NCI-H2029 (cell line): ENCODE results near the gene FRMD1.
A peak's percentile ranks its signal among the peaks of the same experiment; 100 is the strongest.

Experiments used
- DNase-seq: peaks from one replicate; lab custom pipeline; 2025; lab: John Stamatoyannopoulos, UW

FRMD1 gene

GRCh38 chr6:168043193-168043847 lies 35.7 kb downstream of the FRMD1 start:
- DNase-seq: no peak

- no peak for DNase-seq
Observed at GRCh38 chr6:168042426-168043192, 36.4 kb downstream of the FRMD1 start.

GRCh38 chr6:168041928-168042327 lies 37.1 kb downstream of the FRMD1 start:
- DNase-seq: no peak

GRCh38 chr6:168040856-168041496 lies 38.0 kb downstream of the FRMD1 start:
- no peak for DNase-seq

GRCh38 chr6:168039849-168040248 lies 39.2 kb downstream of the FRMD1 start:
- no peak for DNase-seq

GRCh38 chr6:168039301-168039700 lies 39.7 kb downstream of the FRMD1 start:
- no peak for DNase-seq

GRCh38 chr6:168038576-168039140 lies 40.4 kb downstream of the FRMD1 start:
- no peak for DNase-seq

- no peak for DNase-seq
Observed at GRCh38 chr6:168037856-168038255, 41.2 kb downstream of the FRMD1 start.

- no peak for DNase-seq
Observed at GRCh38 chr6:168037242-168037641, 41.8 kb downstream of the FRMD1 start.

- peak; percentile 69 for DNase-seq
Observed at GRCh38 chr6:168035661-168036545, 43.1 kb downstream of the FRMD1 start.

- DNase-seq: peak; percentile 64
Observed at GRCh38 chr6:168035098-168035660, 43.8 kb downstream of the FRMD1 start.

- DNase-seq: no peak
Observed at GRCh38 chr6:168034537-168034936, 44.5 kb downstream of the FRMD1 start.

- no peak for DNase-seq
Observed at GRCh38 chr6:168033791-168034190, 45.2 kb downstream of the FRMD1 start.

- DNase-seq: no peak
Observed at GRCh38 chr6:168032005-168032760, 46.8 kb downstream of the FRMD1 start.

GRCh38 chr6:168031411-168031971 lies 47.5 kb downstream of the FRMD1 start:
- DNase-seq: no peak

GRCh38 chr6:168030908-168031307 lies 48.1 kb downstream of the FRMD1 start:
- DNase-seq: no peak

- no peak for DNase-seq
Observed at GRCh38 chr6:168030218-168030746, 48.7 kb downstream of the FRMD1 start.

GRCh38 chr6:168029459-168030217 lies 49.4 kb downstream of the FRMD1 start:
- DNase-seq: no peak

- no peak for DNase-seq
Observed at GRCh38 chr6:168028181-168028580, 50.8 kb downstream of the FRMD1 start.
